ENCODE measurements around the gene ZNF426.

ZNF426 gene

DNA sequence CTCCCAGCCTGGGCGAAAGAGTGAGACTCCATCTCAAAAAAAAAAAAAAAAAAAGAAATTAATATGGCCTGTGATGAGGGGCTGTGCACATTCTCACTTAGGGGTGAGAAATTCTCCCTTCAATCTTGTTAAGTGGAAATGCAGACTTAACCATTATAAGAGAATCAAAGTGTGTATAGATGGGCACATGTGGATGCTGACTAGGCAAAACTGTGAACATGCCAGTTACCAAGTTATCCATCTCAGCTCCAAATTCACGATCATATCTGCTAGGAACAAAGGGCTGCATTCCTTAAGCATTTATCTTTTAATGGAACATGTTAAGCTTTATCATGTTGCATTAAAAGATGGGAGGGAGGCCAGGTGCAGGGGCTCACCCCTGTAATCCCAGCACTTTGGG, 44.3 kb downstream of the ZNF426 start:
- no peak for DNase-seq (ENCODE audit: low read depth in 2 of 2)
- no peak overlapping the region for H3K4me3 ChIP-seq (replicated peaks in 1 of 2; ENCODE audit: low read depth in 2 of 2, low read length in 2 of 2)
- TF ChIP-seq, protein P1, sequence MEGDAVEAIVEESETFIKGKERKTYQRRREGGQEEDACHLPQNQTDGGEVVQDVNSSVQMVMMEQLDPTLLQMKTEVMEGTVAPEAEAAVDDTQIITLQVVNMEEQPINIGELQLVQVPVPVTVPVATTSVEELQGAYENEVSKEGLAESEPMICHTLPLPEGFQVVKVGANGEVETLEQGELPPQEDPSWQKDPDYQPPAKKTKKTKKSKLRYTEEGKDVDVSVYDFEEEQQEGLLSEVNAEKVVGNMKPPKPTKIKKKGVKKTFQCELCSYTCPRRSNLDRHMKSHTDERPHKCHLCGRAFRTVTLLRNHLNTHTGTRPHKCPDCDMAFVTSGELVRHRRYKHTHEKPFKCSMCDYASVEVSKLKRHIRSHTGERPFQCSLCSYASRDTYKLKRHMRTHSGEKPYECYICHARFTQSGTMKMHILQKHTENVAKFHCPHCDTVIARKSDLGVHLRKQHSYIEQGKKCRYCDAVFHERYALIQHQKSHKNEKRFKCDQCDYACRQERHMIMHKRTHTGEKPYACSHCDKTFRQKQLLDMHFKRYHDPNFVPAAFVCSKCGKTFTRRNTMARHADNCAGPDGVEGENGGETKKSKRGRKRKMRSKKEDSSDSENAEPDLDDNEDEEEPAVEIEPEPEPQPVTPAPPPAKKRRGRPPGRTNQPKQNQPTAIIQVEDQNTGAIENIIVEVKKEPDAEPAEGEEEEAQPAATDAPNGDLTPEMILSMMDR (IDR thresholded peaks at IDR 0.05; ENCODE audit: low read depth, low read length) = no peak

DNA sequence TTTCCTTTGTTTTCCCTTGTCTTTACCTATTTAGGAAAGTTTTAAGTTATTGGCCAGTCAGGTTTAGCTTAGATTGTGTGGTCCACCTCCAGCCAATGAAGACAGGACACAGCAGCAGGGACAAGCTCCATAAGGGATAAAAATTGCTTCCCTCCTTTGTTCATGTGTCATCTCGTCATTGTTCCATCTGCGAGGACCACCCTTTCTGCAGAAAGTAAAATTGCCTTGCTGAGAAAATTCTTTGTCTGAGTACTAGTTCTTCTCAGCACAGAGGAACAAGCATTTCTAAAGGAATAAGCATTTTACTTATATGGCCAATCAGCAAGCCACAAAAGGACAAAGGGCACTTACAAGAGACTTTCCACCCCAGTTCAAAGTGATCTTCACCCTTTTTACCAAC, 51.4 kb downstream of the ZNF426 start:
- no peak for DNase-seq (ENCODE audit: low read depth in 2 of 2)

DNA sequence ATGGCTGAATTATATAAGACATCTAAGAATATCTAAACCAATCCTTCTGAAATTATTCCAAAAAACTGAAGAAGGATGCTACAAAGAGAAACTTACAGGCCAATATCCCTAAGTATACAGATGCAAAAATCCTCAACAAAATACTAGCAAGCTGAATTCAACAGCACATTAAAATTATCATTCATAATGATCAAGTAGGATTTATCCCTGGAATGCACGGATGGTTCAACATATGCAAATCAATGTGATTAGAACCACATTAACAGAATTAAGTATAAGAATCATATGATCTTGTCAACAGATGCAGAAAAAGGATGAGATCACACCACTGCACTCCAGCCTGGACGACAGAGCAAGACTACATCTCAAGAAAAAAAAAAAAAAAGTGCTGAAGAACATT, 53.3 kb downstream of the ZNF426 start:
- TF ChIP-seq, protein P1 (IDR thresholded peaks at IDR 0.05; ENCODE audit: low read depth, low read length) = no peak
- H3K4me3 ChIP-seq (replicated peaks in 1 of 2; ENCODE audit: low read depth in 2 of 2, low read length in 2 of 2) = no peak overlapping the region
- DNase-seq (ENCODE audit: low read depth in 2 of 2) = no peak

More for the DNA sequence above, 51.4 kb downstream of the ZNF426 start:
- TF ChIP-seq, protein P1 (IDR thresholded peaks at IDR 0.05; ENCODE audit: low read depth, low read length) = no peak
- H3K4me3 ChIP-seq (replicated peaks in 1 of 2; ENCODE audit: low read depth in 2 of 2, low read length in 2 of 2) = no peak overlapping the region

DNA sequence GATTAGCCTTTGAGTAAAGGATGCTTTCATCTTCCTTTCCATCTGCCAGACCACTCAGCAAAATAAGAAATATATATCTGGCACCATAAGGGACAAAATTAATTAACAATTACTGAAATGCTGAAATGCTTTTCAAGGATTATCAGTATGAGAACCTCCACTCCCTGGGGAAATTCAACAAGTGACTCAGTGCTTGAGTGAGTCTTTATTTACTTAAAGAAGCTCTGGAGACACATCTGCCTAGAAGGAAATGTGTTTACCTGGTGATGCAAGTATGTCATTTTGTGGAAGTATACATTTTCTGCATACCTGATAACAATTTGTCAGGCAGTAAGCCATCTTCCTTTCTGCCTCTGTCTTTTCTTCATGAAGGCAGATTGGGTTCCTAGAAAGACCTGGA, 63.5 kb downstream of the ZNF426 start:
- TF ChIP-seq, protein P1 (IDR thresholded peaks at IDR 0.05; ENCODE audit: low read depth, low read length) = no peak
- DNase-seq (ENCODE audit: low read depth in 2 of 2) = peak in 1 of 2 donors; percentile 8
- no peak overlapping the region for H3K4me3 ChIP-seq (replicated peaks in 1 of 2; ENCODE audit: low read depth in 2 of 2, low read length in 2 of 2)

Measured in cardiac fibroblast (primary cell).